Glomerular endothelial cell (primary cell): ENCODE measurements around the gene RAP1GDS1. TPM values are rescaled to one million over a fixed set of nuclear protein-coding genes. Genes with fewer than 3 reads are reported as not detected.
"Not testable (repeated sequence)": the region's sequence is repeated elsewhere in the genome, so short reads cannot be mapped to it uniquely, and the experiment has no call there.

Experiments
- DNase-seq: peaks from one replicate; pipeline ENCODE4 v3.0.0-alpha.2; 2011; ENCODE audit warnings: low read depth, low spot score; ENCODE audit errors: extremely low read depth
- total RNA-seq: library from RNA; depleted of rRNA; stranded (reverse); fragments of >200 nt; gene quantifications from 2 replicates; pipeline ENCODE4 v1.2.3, GENCODE V29; 2015

Gene RAP1GDS1
- total RNA-seq, 1 donor from 2014 or later = 41.6 TPM

DNA sequence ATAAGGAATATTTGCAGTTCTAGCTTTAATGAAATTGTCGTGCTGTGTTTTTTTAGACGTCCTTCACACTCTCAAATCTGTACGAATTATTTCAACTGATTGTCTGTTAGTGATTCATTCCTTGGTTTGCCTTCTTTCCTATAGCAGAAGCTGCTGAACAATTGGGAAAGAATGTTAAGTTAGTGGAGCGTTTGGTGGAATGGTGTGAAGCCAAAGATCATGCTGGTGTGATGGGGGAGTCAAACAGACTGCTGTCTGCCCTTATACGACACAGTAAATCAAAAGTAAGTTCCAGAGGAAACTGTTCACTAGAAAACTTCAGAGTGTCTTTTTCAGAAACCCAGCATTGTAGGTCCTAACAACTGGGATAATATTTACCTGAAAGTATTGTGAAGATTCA lies 159.9 kb downstream of the RAP1GDS1 start:
- no peak for DNase-seq

DNA sequence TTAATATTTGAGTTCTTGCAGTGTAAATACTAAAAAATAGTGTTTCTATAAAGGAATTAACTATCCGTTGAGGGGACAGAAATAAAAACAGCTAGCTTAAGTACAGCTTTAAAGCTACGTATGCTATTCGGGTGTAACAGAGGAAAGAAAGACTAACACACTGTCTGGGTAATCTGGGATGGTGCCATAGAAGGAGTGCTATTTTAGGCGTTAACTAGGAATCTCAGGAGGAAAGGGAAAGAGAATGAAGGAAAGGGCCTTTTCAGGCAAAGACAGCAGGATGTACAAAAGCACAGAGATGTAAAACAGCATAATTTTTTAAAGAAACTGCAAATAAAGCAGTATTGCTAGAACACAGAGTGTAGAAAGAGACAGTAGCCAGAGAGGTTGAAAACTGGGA lies 161.8 kb downstream of the RAP1GDS1 start:
- DNase-seq = no peak

DNA sequence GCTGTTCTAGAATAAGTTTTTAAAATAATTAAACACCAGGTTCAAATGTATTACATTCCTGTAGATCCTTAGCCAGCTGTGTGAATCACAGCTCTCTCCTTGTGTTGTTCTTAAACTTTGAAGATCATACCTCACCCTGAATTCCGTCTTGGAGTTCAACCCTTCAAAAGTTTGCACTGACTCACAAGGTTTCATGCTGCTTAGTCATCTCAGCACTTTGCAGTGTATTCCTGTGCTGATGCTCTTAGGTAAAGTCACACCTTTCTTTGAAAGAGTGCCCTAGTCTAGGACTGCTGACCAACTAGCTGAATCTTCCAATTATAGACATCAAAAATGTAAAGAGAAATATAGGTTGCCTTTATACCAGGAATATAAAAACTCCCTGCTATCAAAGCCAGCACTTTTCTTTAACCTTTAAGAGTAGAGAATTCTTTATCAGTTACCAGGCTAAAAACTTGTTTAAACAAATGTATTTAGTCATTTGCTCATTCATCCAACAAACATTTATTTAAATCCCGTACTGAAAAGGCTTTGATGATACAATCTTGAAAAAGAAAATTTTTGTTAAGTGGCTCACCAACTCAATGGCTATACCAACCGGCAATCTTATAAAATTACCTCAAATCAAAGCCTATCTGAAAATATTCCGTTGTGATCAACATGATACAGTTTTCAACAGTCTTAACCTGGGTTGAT lies 169.7 kb downstream of the RAP1GDS1 start:
- no peak for DNase-seq

DNA sequence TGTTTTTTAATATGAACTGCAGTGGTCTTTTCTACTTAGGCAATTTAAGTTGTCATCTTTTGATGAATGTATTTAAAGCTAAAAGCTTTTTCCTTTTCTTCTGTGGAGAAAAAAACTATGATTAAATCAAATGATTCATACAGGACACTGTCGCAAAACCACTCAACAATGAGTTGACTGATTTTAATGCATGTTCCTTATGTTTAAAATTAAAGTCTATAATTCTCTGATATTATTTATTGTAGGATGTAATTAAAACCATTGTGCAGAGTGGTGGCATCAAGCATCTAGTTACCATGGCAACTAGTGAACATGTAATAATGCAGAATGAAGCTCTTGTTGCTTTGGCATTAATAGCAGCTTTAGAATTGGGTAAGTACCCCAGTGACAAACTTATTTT lies 172.5 kb downstream of the RAP1GDS1 start:
- no peak for DNase-seq

DNA sequence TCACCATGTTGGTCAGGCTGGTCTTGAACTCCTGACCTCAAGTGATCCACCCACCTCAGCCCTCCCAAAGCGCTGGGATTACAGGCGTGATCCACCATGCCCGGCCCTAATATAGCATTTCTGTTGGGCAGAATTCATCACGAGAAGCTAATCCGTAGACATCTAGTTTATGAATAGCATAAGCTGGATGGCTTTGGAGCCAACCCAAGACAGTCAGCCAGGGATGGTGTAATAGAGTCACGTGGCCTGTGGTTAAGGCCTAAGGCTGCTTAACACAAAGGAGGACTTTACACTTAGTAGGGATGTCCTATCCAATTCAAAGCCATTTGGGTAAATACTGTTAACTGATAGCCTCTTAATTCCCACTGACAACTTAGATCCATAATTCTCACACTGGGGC lies 173.6 kb downstream of the RAP1GDS1 start:
- DNase-seq = no peak

DNA sequence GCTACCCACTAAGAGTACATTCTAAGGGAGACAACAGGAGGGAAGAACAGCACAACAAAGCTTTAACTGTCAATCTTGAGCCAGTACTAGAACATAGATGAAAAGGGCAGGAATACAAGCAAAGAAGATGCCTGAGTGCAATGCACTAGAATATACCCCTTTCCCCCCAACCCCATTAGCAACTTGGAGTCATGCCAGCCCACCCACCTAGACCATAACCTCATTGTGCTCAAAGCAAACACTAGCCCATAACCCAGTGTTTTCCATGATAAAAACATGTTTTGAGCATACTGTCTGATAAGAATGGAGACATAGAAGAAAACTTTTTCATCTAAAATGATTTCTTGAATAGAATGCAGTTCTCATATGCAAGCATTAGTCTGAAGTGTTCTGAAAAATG lies 183.2 kb downstream of the RAP1GDS1 start:
- DNase-seq = no peak

DNA sequence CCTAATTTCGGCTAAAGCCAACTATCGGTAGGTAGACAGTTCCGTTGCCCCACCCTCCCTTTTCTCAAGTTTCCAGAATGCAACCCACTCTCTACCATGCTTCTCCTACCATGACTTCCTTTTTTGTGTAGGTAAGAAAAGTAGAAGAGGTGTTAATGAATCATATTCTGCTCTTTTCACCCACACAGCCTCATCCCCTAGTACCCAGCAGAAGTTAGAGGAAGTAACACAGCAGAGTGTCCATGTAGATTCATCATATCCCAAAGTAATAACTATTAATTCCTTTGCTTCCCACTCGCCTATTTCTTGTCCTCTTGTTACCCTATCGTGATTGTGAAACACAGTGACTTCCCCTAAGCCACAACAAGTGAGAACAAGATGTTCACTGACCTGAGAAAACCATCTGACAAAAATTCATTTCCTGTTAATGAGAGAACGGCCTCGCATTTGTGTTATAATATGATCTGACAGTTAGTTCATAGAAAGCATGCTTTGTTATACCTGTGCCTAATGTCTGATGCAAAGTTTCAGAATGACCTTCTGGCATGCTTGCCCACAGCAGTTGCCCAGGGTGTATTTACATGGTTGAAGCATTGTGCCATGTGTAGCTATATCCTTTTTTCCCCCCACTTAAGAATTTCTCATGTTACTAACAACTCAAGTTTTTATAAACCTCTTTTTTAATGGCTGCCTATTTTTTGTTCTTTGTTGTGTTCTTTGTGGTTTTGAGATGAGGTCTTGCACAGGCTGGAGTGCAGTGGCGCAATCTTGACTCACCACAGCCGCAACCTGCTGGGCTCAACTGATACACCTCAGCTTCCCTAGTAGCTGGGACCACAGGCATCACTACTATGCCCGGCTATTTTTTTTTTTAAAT lies 185.6 kb downstream of the RAP1GDS1 start:
- no peak for DNase-seq

DNA sequence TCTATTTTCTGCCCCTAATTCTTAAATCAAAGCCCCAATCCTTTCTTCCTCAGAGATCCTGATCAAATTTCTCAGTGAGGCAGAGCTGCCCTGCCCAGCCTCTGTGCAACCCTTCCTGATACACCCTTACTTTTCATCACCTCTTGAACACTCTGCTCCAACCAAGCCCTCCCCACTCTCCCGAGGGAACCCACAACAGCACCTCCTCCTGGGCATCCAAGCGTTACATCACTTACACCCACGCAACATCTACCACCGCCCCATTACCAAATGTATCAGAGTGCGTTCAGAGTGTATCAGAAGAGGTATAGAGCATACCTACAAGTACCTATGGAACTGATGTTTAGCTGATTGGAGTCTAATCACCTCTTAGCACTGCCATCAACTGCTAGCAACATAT lies 186.5 kb downstream of the RAP1GDS1 start:
- no peak for DNase-seq

DNA sequence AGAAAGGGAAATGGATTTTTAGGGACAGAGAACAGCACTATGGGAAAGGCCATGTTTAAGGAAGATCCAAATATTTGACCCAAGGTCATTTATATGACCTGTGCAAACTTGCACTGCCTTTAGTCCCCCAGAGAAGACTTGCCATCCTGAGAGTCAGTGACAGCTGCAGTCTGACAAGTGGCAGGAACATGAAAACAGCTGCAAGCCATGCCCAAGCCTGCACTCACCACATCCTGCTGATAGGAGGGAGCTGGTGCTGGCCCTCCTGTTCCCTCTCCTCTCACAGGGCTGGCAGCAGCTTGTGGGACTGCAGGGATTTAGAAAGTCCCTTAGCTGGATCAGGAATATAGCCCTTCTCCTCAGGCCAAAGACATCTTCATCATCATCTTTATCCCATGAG lies 187.7 kb downstream of the RAP1GDS1 start:
- DNase-seq = no peak

DNA sequence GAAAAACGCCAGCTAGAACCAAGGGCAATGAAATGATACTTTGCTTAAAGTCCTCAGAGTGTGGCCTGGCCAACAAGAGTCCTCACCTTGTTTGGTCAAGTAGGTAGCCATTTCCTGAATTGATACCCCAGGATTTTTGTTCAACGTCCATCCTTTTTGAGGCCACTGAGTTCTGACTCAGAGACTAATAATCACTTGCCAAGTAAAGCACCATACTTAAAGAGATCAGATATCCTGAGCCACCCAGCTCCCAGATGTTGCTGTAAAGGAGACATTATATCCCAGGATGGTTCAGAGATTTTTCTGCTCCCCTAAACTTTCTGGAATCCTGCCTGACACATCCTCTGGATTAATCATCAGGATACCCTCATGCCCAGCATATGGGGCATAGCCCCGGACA lies 190.9 kb downstream of the RAP1GDS1 start:
- DNase-seq = no peak

DNA sequence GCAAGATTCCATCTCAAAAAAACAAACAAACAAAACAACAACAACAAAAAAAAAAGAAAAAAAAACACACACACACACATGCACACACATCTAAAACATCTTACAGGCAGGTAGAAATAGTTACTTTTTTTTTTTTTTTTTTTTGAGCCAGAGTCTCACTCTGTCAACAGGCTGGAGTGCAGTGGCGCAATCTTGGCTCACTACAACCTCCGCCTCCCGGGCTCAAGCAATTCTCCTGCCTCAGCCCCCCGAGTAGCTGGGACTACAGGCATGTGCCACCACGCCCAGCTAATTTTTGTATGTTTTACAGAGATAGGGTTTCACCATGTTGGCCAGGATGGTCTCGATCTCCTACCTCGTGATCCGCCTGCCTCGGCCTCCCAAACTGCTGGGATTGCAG lies 196.2 kb downstream of the RAP1GDS1 start:
- DNase-seq = not testable (repeated sequence)

DNA sequence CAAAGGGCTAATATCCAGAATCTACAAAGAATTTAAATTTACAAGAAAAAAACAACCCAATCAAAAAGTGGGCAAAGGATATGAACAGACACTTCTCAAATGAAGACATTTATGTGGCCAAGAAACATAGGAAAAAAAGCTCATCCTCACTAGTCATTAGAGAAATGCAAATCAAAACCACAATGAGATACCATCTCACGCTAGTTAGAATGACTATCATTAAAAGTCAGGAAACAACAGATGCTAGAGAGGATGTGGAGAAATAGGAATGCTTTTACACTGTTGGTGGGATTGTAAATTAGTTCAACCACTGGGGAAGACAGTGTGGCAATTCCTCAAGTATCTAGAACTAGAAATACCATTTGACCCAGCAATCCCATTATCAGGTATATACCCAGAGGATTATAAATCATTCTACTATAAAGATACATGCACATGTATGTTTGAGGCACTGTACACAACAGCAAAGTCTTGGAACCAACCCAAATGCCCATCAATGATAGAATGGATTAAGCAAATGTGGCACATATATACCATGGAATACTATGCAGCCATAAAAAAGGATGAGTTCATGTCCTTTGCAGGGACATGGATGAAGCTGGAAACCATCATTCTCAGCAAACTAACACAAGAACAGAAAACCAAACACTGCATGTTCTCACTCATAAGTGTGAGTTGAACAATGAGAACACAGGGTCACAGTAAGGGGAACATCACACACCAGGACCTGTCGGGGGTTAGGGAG lies 200.1 kb downstream of the RAP1GDS1 start:
- DNase-seq = not testable (repeated sequence)

DNA sequence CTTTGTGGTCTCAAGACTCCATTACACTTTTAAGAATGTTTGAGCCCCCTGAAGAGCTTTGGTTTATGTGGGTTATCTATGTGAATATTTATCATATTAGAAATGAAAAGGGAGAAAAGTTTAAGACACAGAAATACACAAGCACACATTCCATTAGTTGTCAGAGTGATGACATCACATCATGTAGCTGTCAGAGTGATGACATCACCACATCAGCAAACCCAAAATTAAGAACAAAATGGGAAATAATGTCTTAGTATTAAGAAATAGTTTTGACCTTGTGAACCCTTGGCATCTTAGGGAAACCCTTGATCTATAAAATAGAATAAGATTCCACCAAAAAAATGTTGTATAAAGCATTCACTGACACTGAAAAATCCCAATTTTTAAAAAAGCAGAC lies 201.3 kb downstream of the RAP1GDS1 start:
- DNase-seq = no peak

DNA sequence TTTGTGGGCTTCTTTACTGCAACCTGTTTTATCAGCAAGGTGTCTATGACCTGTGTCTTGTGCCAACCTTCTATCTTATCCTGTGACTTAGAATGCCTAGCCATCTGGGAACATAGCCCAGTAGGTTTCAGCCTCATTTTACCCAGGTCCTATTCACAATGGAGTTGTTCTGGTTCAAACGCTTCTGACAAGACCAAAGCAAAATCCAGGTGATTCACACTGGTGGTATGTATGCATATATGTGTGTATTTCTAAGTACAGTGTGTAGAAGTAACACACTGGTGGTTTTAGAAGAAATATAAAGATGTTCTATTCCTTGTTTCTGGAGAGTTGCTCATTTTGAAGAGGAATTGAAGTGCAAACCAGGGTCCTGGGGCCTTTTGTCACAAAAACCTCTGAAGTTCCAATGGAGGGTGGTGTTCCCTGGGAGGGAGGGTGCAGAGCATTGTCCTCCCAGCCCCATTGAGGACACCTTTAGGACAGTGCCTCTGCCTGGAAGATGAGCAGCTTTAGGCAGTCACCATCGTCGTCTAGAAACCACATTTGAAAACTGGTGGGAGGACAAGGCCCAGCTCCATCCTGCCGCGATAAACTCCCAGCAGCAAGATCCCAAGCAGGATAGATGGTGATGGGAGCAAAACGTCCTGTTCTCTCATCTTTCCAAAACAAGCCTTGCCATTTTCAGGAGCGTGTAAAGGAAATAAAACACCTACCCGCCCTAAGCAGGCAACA lies 205.8 kb downstream of the RAP1GDS1 start:
- no peak for DNase-seq

DNA sequence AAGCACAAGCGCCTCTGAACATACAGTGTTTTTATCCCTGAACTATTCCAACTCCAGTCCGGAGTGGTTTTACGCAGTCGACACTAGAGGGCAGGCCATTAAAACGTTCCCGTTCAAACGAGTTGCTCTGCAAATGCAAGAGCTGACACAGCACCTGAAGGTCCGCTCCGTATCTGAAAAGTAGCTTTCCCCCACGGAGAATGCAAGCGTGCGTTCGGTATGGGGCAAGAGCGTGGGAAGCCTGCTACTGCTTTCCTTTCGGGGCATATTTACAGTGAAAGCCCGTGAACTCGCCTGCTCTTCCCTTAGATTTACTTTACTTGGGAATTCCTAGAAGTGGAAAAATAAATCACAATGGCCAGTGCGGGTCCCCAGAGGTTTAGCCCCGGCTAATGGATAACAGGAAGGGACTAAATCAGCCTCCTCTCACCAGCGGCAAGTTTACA lies 206.5 kb downstream of the RAP1GDS1 start:
- DNase-seq = peak; percentile 78

DNA sequence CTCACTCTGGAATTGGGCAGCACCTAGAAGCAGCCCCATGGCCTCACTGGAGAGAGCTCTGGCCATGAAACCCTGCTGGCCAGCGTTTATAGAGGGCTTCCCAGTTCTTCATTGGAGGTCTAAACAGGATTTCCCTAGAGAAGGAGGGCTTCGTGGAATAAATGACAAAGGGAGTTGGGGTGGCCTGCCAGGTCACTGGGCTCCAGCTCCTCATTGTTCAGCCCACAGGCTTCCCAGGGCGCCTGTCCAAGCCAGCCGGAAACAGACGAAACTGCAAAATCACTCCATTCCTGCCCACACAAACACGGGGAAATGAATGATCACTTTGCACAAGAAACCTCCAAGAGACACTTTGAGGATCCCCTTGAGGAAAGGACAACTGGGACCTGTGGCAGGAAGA lies 207.5 kb downstream of the RAP1GDS1 start:
- DNase-seq = no peak

DNA sequence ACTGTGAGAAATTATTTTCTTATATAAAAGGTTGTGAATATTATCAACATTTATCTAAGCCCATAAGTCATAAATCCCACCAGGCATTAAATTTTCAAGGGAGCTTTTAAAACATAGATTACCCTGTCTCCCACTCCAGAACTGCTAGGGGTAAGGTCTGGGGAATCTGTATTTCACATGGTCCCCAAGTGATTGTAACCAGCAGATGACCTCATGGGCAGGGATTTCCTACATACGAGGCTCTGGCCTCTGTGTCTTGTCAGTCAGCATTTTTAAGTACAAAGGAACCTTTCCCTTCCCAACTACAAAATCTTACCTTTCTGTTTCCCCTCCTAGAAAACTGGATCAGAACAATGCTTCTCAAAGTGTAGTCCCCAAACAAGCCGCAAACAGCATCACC lies 208.6 kb downstream of the RAP1GDS1 start:
- DNase-seq = no peak

DNA sequence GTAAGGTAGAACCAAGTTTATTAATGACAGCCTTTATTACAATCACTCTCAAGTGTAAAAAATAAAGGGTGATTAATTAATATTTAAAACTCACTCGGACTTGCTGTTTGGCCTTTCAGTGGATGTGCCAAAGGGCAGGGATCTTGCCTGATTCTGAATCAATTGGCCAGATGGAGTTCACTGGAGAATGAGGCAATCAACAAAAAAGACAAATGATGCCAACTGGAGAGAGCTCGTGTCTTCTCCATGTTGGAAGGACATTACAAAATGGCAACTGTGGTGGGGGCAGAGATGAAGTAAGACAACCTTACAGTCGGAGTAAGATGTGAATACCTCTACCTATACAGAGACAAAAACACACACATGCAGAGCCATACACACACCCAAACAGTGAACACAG lies 209.2 kb downstream of the RAP1GDS1 start:
- no peak for DNase-seq

DNA sequence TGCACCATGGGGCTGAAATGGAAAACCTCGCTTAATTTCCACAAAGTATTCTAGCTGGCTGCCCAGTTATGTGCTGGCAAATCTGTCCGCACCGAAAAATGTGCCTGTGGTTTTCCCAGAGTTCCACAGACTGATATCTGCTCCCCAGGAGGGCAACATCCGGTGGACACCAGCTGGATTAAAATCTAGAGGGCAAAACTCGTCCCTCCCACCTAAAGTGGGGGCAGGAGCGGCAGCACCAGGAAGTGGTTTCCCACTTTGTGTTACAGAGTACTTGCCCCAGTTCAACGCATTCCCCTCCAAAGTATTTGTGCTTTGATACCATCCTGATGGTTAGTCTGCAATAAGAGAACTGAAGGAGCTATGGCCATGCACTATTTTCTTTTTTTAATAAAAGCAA lies 209.6 kb downstream of the RAP1GDS1 start:
- DNase-seq = no peak

DNA sequence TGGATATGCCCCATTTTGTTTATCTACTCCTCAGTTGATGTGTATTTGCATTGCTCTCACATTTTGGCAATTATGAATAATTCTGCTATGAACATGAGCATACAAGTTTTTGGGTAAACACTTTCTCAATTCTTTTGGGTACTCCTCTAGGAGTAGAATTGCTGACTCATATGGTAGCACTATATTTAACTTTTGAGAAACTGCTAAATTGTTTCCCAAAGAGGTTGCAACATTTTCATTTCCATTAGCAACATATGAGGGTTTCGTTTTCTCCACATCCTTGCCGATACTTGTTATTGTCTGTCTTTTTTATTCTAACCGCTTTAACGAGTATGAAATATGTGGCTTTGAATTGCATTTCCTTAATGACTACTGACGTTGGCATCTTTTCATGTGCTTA lies 211.9 kb downstream of the RAP1GDS1 start:
- DNase-seq = no peak

DNA sequence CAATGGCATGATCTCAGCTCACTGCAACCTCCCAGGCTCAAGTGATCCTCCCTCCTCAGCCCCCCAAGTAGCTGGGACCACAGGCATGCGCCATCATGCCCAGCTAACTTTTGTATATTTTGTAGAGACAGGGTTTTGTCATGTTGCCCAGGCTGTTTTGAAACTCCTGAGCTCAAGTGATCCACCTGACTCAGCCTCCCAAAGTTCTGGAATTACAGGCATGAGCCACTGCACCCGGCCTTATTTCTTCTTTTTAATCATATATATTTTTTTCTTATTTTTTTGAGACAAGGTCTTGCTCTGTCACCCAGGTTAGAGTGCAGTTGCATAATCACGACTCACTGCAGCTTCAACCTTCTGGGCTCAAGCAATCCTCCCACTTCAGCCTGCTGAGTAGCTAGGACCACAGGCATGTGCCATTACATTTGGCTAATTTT lies 213.2 kb downstream of the RAP1GDS1 start:
- DNase-seq = no peak
